ENCODE measurements around the gene PRIMA1.

- TF ChIP-seq CTCF (IDR thresholded peaks at IDR 0.05) (no peak), POLR2A (IDR thresholded peaks at IDR 0.05) (no peak)
Measured at GRCh38 chr14:93676416-93676958, 111.8 kb downstream of the PRIMA1 start.

Data from thyroid gland (tissue), 4 donors.